GM23338 (cell line): ENCODE measurements around the gene CSTPP1. TPM values are rescaled to one million over a fixed set of nuclear protein-coding genes. Genes with fewer than 3 reads are reported as not detected.

ENCODE experiments used
- ATAC-seq: fragments of 200-7000 bp; cut with Tn5 transposase; 3 replicates; pipeline ENCODE4 v1.9.1; 2020
- DNase-seq: peaks from one replicate; pipeline ENCODE4 v3.0.0-alpha.2; 2015; ENCODE audit warnings: low spot score
- H2AFZ ChIP-seq: fragments of 200-600 bp; sonication (generic); 2 replicates; pipeline ENCODE4 v1.8.0; 2016; ENCODE audit warnings: antibody characterized with exemption, mild to moderate bottlenecking, moderate library complexity
- H3F3A ChIP-seq: fragments of 200-600 bp; sonication (generic); replicated peaks from 2 replicates; pipeline ENCODE4 v1.8.0; 2017; ENCODE audit warnings: antibody characterized with exemption, mixed run types, low read depth
- H3K27ac ChIP-seq: fragments of 200-600 bp; sonication (generic); 2 replicates; pipeline ENCODE4 v1.6.1; 2016; ENCODE audit warnings: low read depth
- H3K27me3 ChIP-seq: fragments of 200-600 bp; sonication (generic); 2 replicates; pipeline ENCODE4 v1.8.0; 2016; ENCODE audit warnings: mild to moderate bottlenecking, mixed run types, moderate library complexity; ENCODE audit not compliant: insufficient read depth
- H3K36me3 ChIP-seq: fragments of 200-600 bp; sonication (generic); 2 replicates; pipeline ENCODE4 v1.8.0; 2016; ENCODE audit warnings: mild to moderate bottlenecking; ENCODE audit not compliant: insufficient read depth
- H3K4me1 ChIP-seq: fragments of 200-600 bp; sonication (generic); 2 replicates; pipeline ENCODE4 v1.8.0; 2016; ENCODE audit warnings: mild to moderate bottlenecking, moderate library complexity; ENCODE audit not compliant: insufficient read depth
- H3K4me2 ChIP-seq: fragments of 200-600 bp; sonication (generic); 2 replicates; pipeline ENCODE4 v1.7.1; 2017; ENCODE audit warnings: mixed run types
- H3K4me3 ChIP-seq: fragments of 200-600 bp; sonication (generic); 2 replicates; pipeline ENCODE4 v1.6.1; 2016; ENCODE audit warnings: mixed run types
- H3K79me2 ChIP-seq: fragments of 200-600 bp; sonication (generic); replicated peaks from 2 replicates; pipeline ENCODE4 v1.8.0; 2017; ENCODE audit warnings: mild to moderate bottlenecking; ENCODE audit not compliant: insufficient read depth
- H3K9me2 ChIP-seq: fragments of 200-600 bp; sonication (generic); 2 replicates; pipeline ENCODE4 v1.8.0; 2017; ENCODE audit not compliant: insufficient read depth
- H4K20me1 ChIP-seq: fragments of 200-600 bp; sonication (generic); replicated peaks from 2 replicates; pipeline ENCODE4 v1.8.0; 2017; ENCODE audit warnings: mild to moderate bottlenecking; ENCODE audit not compliant: insufficient read depth
- H3K27ac Mint-ChIP-seq: 2 replicates; pipeline ENCODE4 v1.8.0; 2020; ENCODE audit warnings: inconsistent platforms, mild to moderate bottlenecking, moderate library complexity, mixed read lengths
- H3K27me3 Mint-ChIP-seq: 3 replicates; pipeline ENCODE4 v1.8.0; 2022; ENCODE audit warnings: low read depth, mild to moderate bottlenecking, moderate library complexity, mixed read lengths, inconsistent platforms; ENCODE audit not compliant: insufficient read depth, poor library complexity
- H3K36me3 Mint-ChIP-seq: 3 replicates; pipeline ENCODE4 v1.8.0; 2021; ENCODE audit warnings: low read depth, mild to moderate bottlenecking, inconsistent platforms, moderate library complexity, mixed read lengths
- H3K4me1 Mint-ChIP-seq: 3 replicates; pipeline ENCODE4 v1.8.0; 2020; ENCODE audit warnings: mild to moderate bottlenecking, inconsistent platforms, mixed read lengths
- H3K4me3 Mint-ChIP-seq: 3 replicates; pipeline ENCODE4 v1.8.0; 2021; ENCODE audit warnings: moderate library complexity, mild to moderate bottlenecking, inconsistent platforms, mixed read lengths
- H3K9me3 Mint-ChIP-seq: 3 replicates; pipeline ENCODE4 v1.8.0; 2020; ENCODE audit warnings: moderate library complexity, mild to moderate bottlenecking, inconsistent platforms, mixed read lengths
- CREB1 ChIP-seq: fragments of 250-450 bp; sonication (Bioruptor Pico); IDR thresholded peaks from 2 replicates; pipeline ENCODE4 v1.5.0; 2020; ENCODE audit warnings: low read depth, mild to moderate bottlenecking, moderate library complexity
- EZH2 ChIP-seq: fragments of 200-600 bp; sonication (generic); IDR thresholded peaks from one replicate; pipeline ENCODE4 v1.8.0; 2017; ENCODE audit warnings: antibody characterized with exemption, mild to moderate bottlenecking, low read depth; ENCODE audit not compliant: unreplicated experiment
- EZH2phosphoT487 ChIP-seq: fragments of 200-600 bp; sonication (generic); IDR thresholded peaks from one replicate; pipeline ENCODE4 v1.8.1; 2018; ENCODE audit warnings: antibody characterized with exemption; ENCODE audit not compliant: unreplicated experiment
- JUNB ChIP-seq: IDR thresholded peaks from one replicate; pipeline ENCODE4 v1.6.1; 2016; ENCODE audit warnings: antibody characterized with exemption; ENCODE audit not compliant: unreplicated experiment
- NANOG ChIP-seq: IDR thresholded peaks from 2 replicates; pipeline ENCODE4 v1.6.1; 2016; ENCODE audit warnings: antibody characterized with exemption, borderline replicate concordance
- POLR2AphosphoS5 ChIP-seq: IDR thresholded peaks from 2 replicates; pipeline ENCODE4 v1.6.1; 2016; ENCODE audit warnings: antibody characterized with exemption, low read depth
- STAT1 ChIP-seq: IDR thresholded peaks from one replicate; pipeline ENCODE4 v1.6.1; 2016; ENCODE audit warnings: antibody characterized with exemption; ENCODE audit not compliant: unreplicated experiment
- ZNF114 ChIP-seq: fragments of 250-450 bp; sonication (Bioruptor Pico); IDR thresholded peaks from 2 replicates; pipeline ENCODE4 v1.5.0; 2020; ENCODE audit warnings: mild to moderate bottlenecking, moderate library complexity
- ZNF331 ChIP-seq: fragments of 250-450 bp; sonication (Bioruptor Pico); IDR thresholded peaks from 2 replicates; pipeline ENCODE4 v1.5.0; 2020; ENCODE audit warnings: low read depth, mild to moderate bottlenecking, moderate library complexity
- polyA plus RNA-seq: library from polyadenylated mRNA; unstranded; fragments of >200 nt; fragmentation: Nextera tagmentation; extraction: Ambion mirVana; gene quantifications from 2 replicates; pipeline ENCODE4 v1.2.1, GENCODE V29; 2016
- total RNA-seq: library from RNA; depleted of rRNA; stranded (reverse); fragments of >200 nt; shearing (Covaris generic); gene quantifications from 2 replicates; pipeline ENCODE4 v1.2.3, GENCODE V29; 2014
- TF ChIP-seq, protein P1 (sequence below): IDR thresholded peaks from 2 replicates; pipeline ENCODE4 v1.6.1; 2016; ENCODE audit warnings: antibody characterized with exemption
- TF ChIP-seq, protein P2 (sequence below): fragments of 250-450 bp; sonication (Bioruptor Pico); IDR thresholded peaks from 2 replicates; pipeline ENCODE4 v1.5.0; 2020; ENCODE audit warnings: mild to moderate bottlenecking, moderate library complexity
- TF ChIP-seq, protein P3 (sequence below), 2 experiments: fragments of 200-600 bp in 1 of 2; sonication (generic) in 1 of 2; conservative IDR thresholded peaks; 2 replicates each; pipeline versions ENCODE4 v1.5.1 to v1.6.1; 2016 to 2017; ENCODE audit warnings: antibody characterized with exemption in 2 of 2, low read depth in 2 of 2, mild to moderate bottlenecking in 2 of 2, moderate library complexity in 1 of 2
- TF ChIP-seq, protein P4 (sequence below): IDR thresholded peaks from one replicate; pipeline ENCODE4 v1.6.1; 2018; ENCODE audit warnings: antibody characterized with exemption; ENCODE audit not compliant: unreplicated experiment

The CSTPP1 gene
- total and polyA plus RNA-seq, 2 experiments from 2014 or later, result 23.5 to 42.6 TPM

DNA sequence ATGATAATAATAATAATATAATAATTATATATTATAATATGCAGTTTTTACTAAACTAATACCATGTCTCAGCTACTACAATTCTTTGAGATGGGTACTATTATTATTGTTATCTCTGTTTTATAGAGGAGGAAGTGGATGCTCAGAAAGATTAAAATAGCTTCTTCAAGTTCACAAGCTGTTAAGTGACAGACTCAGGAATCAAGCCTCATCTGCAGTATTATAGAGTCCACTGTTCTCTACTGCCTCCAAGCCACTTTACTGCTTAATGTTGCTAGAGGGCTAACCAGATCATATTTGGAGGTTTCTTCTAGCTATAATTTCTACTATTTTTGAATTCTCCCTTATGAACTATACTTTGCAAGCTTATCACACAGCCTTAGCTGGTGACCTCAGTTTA, 62.7 kb downstream of the CSTPP1 start:
- no peak for ATAC-seq

More for the DNA sequence above, 62.7 kb downstream of the CSTPP1 start:
- Mint-ChIP-seq H3K27ac (no peak overlapping the region), H3K4me1 (peaks cover 6% of the 10 kb centered on the region; the same call in 2 of the 3 replicates), H3K36me3 (no peaks in the 10 kb centered on the region; the same call in 2 of the 3 replicates), H3K27me3 (peaks cover 1% of the 10 kb centered on the region), H3K9me3 (no peaks in the 10 kb centered on the region), H3K4me3 (no peak overlapping the region)
- no peak overlapping the region for H3K4me2 ChIP-seq
- no peak for TF ChIP-seq CREB1
- TF ChIP-seq, protein P1, sequence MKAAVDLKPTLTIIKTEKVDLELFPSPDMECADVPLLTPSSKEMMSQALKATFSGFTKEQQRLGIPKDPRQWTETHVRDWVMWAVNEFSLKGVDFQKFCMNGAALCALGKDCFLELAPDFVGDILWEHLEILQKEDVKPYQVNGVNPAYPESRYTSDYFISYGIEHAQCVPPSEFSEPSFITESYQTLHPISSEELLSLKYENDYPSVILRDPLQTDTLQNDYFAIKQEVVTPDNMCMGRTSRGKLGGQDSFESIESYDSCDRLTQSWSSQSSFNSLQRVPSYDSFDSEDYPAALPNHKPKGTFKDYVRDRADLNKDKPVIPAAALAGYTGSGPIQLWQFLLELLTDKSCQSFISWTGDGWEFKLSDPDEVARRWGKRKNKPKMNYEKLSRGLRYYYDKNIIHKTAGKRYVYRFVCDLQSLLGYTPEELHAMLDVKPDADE, result no peak
- TF ChIP-seq EZH2, result no peak
- TF ChIP-seq ZNF331 (CRISPR knock-in tag), result no peak
- TF ChIP-seq, protein P2, sequence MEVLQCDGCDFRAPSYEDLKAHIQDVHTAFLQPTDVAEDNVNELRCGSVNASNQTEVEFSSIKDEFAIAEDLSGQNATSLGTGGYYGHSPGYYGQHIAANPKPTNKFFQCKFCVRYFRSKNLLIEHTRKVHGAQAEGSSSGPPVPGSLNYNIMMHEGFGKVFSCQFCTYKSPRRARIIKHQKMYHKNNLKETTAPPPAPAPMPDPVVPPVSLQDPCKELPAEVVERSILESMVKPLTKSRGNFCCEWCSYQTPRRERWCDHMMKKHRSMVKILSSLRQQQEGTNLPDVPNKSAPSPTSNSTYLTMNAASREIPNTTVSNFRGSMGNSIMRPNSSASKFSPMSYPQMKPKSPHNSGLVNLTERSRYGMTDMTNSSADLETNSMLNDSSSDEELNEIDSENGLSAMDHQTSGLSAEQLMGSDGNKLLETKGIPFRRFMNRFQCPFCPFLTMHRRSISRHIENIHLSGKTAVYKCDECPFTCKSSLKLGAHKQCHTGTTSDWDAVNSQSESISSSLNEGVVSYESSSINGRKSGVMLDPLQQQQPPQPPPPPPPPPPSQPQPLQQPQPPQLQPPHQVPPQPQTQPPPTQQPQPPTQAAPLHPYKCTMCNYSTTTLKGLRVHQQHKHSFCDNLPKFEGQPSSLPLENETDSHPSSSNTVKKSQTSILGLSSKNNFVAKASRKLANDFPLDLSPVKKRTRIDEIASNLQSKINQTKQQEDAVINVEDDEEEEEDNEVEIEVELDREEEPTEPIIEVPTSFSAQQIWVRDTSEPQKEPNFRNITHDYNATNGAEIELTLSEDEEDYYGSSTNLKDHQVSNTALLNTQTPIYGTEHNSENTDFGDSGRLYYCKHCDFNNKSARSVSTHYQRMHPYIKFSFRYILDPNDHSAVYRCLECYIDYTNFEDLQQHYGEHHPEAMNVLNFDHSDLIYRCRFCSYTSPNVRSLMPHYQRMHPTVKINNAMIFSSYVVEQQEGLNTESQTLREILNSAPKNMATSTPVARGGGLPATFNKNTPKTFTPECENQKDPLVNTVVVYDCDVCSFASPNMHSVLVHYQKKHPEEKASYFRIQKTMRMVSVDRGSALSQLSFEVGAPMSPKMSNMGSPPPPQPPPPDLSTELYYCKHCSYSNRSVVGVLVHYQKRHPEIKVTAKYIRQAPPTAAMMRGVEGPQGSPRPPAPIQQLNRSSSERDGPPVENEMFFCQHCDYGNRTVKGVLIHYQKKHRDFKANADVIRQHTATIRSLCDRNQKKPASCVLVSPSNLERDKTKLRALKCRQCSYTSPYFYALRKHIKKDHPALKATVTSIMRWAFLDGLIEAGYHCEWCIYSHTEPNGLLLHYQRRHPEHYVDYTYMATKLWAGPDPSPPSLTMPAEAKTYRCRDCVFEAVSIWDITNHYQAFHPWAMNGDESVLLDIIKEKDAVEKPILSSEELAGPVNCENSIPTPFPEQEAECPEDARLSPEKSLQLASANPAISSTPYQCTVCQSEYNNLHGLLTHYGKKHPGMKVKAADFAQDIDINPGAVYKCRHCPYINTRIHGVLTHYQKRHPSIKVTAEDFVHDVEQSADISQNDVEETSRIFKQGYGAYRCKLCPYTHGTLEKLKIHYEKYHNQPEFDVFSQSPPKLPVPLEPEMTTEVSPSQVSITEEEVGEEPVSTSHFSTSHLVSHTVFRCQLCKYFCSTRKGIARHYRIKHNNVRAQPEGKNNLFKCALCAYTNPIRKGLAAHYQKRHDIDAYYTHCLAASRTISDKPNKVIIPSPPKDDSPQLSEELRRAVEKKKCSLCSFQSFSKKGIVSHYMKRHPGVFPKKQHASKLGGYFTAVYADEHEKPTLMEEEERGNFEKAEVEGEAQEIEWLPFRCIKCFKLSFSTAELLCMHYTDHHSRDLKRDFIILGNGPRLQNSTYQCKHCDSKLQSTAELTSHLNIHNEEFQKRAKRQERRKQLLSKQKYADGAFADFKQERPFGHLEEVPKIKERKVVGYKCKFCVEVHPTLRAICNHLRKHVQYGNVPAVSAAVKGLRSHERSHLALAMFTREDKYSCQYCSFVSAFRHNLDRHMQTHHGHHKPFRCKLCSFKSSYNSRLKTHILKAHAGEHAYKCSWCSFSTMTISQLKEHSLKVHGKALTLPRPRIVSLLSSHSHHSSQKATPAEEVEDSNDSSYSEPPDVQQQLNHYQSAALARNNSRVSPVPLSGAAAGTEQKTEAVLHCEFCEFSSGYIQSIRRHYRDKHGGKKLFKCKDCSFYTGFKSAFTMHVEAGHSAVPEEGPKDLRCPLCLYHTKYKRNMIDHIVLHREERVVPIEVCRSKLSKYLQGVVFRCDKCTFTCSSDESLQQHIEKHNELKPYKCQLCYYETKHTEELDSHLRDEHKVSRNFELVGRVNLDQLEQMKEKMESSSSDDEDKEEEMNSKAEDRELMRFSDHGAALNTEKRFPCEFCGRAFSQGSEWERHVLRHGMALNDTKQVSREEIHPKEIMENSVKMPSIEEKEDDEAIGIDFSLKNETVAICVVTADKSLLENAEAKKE (CRISPR knock-in tag), result no peak
- no peak for TF ChIP-seq EZH2phosphoT487
- no peak for TF ChIP-seq POLR2AphosphoS5
- no peak for TF ChIP-seq STAT1
- TF ChIP-seq ZNF114 (CRISPR knock-in tag), result no peak
- TF ChIP-seq, protein P3, sequence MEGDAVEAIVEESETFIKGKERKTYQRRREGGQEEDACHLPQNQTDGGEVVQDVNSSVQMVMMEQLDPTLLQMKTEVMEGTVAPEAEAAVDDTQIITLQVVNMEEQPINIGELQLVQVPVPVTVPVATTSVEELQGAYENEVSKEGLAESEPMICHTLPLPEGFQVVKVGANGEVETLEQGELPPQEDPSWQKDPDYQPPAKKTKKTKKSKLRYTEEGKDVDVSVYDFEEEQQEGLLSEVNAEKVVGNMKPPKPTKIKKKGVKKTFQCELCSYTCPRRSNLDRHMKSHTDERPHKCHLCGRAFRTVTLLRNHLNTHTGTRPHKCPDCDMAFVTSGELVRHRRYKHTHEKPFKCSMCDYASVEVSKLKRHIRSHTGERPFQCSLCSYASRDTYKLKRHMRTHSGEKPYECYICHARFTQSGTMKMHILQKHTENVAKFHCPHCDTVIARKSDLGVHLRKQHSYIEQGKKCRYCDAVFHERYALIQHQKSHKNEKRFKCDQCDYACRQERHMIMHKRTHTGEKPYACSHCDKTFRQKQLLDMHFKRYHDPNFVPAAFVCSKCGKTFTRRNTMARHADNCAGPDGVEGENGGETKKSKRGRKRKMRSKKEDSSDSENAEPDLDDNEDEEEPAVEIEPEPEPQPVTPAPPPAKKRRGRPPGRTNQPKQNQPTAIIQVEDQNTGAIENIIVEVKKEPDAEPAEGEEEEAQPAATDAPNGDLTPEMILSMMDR (conservative IDR thresholded peaks at IDR 0.05; ENCODE audit: low read depth in 2 of 2), result no peak
- TF ChIP-seq NANOG, result no peak
- TF ChIP-seq, protein P4, sequence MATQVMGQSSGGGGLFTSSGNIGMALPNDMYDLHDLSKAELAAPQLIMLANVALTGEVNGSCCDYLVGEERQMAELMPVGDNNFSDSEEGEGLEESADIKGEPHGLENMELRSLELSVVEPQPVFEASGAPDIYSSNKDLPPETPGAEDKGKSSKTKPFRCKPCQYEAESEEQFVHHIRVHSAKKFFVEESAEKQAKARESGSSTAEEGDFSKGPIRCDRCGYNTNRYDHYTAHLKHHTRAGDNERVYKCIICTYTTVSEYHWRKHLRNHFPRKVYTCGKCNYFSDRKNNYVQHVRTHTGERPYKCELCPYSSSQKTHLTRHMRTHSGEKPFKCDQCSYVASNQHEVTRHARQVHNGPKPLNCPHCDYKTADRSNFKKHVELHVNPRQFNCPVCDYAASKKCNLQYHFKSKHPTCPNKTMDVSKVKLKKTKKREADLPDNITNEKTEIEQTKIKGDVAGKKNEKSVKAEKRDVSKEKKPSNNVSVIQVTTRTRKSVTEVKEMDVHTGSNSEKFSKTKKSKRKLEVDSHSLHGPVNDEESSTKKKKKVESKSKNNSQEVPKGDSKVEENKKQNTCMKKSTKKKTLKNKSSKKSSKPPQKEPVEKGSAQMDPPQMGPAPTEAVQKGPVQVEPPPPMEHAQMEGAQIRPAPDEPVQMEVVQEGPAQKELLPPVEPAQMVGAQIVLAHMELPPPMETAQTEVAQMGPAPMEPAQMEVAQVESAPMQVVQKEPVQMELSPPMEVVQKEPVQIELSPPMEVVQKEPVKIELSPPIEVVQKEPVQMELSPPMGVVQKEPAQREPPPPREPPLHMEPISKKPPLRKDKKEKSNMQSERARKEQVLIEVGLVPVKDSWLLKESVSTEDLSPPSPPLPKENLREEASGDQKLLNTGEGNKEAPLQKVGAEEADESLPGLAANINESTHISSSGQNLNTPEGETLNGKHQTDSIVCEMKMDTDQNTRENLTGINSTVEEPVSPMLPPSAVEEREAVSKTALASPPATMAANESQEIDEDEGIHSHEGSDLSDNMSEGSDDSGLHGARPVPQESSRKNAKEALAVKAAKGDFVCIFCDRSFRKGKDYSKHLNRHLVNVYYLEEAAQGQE, result no peak
- no peak for TF ChIP-seq JUNB
- no peaks in the 10 kb centered on the region for H3K27me3 ChIP-seq
- no peaks in the 10 kb centered on the region for H3K36me3 ChIP-seq
- H3F3A ChIP-seq, result no peaks in the 10 kb centered on the region
- DNase-seq, result no peak
- no peak overlapping the region for H3K27ac ChIP-seq
- no peak overlapping the region for H2AFZ ChIP-seq
- H3K4me1 ChIP-seq, result no peaks in the 10 kb centered on the region
- H3K4me3 ChIP-seq, result no peak overlapping the region
- H4K20me1 ChIP-seq, result no peaks in the 10 kb centered on the region; the same call in 1 of the 2 replicates
- no peaks in the 10 kb centered on the region for H3K79me2 ChIP-seq
- H3K9me2 ChIP-seq, result no peaks in the 10 kb centered on the region
